LHCN-M2 (cell line): ENCODE data around the gene HMGXB4. TPM values are rescaled to one million over a fixed set of nuclear protein-coding genes. Genes with fewer than 3 reads are reported as not detected.
A peak's percentile ranks its signal among the peaks of the same experiment; 100 is the strongest.
"Not testable (repeated sequence)": the region's sequence is repeated elsewhere in the genome, so short reads cannot be mapped to it uniquely, and the experiment has no call there.

Experiments used
- DNase-seq: peaks from one replicate; pipeline ENCODE4 v3.0.0-alpha.2; 2012; ENCODE audit warnings: low read depth
- polyA plus RNA-seq: library from polyadenylated mRNA; unstranded; fragments of >200 nt; gene quantifications from one replicate; pipeline ENCODE4 v1.2.1, GENCODE V29; 2012; ENCODE audit warnings: missing spikeins
- total RNA-seq: library from RNA; depleted of rRNA; stranded (reverse); fragments of >200 nt; gene quantifications from 2 replicates; pipeline ENCODE4 v1.2.3, GENCODE V29; 2014; rRNA removed

The HMGXB4 gene
- total RNA-seq = 14.1 and 17.8 TPM in 2 replicates
- 10.0 TPM for polyA plus RNA-seq

GRCh38 chr22:35257321-35258190 lies at the start of gene HMGXB4:
Gene HMGXB4 (plus strand): TSS chr22:35257493. CDS start chr22:35262391, 4,898 bp downstream.
- peak; percentile 88 for DNase-seq

DNA sequence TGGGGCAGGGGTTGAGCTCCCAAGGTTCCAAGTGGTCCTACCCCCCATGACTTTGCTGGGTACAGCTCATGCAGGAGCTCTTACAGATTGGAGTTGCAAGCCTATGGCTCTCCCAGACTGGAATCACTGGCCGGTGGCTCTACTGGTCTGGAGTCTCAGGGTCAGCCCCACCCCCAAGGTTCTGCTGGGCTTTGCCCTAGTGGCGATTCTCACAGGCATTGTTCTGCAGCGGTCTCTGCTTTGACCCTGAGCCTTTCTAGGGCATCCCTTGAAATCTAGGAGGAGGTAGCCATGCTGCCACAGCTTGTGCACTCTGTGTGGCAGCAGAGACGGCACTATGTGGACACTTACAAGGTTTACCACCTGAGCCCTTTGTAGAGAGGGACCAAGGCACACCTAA lies 49.3 kb upstream of the HMGXB4 start:
- DNase-seq = no peak

DNA sequence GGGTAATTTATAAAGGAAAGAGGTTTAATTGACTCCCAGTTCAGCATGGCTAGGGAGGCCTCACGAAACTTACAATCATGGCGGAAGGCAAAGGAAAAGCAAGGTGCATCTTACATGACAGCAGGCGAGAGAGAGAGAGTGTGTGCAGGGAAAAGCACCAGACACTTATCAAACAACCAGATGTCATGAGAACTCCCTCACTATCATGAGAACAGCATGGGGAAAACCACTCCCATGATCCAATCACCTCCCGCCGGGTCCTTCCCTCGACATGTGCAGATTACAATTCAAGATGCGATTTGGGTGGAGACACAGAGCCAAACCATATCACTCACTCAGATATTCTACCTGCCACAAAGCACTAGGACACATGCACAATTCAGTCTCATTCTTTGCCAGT lies 48.1 kb upstream of the HMGXB4 start:
- DNase-seq = no peak

DNA sequence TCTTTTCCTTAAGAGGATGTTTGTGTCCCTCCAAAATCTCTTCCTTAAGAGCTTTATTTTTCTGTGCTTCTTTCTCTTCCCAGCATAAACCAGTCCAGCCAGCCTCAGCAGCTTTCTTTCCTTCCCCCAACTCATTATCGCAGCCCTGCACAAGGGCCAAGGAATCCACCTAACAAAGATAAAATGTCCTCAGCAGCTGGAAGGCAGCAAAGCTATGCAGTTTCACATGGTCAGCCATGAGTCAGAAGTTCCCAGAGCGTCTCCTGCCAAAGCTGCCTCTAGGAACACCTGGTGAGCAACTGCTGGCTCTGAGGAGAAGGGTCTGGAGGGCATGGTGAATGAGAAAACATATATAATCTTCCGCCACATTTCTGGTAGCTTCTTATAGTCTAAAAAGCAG lies 45.3 kb upstream of the HMGXB4 start:
- DNase-seq = peak; percentile 88

DNA sequence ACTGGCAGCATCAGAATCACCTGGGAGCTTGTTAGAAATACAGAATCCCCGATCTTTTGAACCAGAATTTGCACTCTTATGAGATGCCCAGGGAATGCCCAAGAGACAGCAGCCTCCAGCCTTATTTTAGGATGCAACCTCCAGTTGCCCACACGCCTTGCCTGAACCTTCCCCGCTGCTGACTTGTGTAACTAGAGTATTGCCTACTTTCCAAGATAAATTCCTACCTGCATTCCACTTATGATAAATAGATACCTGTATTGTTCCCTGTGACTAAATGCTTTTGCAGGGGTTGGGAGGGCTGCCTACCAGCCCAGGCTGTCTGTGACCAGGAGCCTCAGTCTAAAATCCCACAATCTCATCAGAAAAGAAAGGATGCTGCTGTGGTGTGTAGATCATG lies 44.3 kb upstream of the HMGXB4 start:
- no peak for DNase-seq

DNA sequence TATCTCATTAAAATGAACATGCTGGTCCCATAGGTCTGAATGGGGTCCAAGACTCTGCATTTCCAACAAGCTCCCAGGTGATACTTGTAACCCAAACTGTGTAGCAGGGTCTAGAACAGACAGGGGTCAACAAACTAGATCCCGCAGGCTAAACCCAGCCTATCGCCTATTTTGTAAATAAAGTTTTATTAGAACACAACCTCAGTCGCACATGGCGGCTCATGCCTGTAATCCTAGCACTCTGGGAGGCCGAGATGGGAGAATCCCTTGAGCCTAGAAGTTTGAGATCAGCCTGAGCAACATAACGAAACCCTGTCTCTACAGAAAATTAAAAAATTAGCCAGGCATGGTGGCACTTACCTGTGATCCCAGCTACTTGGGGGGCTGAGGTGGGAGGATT lies 42.3 kb upstream of the HMGXB4 start:
- DNase-seq = no peak

DNA sequence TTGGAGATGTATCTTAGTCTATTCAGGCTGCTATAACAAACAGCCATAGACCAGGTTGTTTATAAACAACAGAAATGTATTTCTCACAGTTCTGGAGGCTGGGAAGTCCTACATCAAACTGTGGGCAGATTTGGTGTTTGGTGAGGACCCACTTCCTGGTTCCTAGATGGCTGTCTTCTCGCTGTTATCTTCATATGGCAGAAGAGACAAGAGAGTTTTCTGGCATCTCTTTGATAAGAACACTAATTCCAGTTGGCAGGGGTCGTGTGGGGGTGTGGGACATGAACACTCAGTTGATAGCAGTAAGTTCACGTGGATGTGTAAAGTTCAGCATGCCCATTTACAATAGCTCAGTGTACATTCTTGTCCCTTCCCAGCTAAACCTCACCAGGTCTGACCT lies 41.3 kb upstream of the HMGXB4 start:
- DNase-seq = no peak

DNA sequence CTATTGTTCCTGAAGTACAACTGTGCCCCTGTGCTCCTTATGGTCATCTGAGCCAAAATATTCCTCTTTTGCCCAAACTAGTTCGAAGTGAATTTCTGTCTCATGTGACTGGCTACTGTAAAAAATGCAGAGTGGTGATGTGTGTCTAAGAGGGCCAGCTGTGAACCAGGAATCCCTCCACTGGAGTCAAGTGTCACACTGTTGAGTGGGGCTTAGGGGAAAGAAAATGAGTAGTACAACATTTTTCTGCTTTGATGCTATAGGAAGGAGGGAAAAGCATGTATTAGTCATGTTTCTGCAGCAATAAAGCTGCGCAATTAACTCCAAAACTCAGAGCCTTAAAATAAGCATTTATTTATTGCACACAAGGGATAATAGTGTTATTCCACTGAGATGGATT lies 39.8 kb upstream of the HMGXB4 start:
- peak; percentile 42 for DNase-seq

DNA sequence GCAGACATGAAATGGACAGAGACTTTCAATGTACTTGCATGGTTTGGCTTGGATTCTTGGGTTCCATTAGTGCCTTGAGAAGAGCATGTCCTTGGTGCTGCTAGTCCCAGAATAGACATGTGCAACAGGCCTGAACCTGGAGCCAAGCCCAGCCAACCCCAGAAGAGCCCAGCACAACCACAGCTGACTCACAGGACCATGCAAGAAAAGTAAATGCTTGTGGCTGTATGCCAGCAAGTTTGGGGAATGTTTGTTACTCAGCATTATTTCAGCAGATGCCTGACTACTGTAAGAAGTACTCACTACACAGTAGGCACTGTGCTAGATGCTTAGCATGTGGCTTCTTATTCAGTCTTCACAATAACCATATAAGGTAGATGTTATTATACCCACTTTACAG lies 39.2 kb upstream of the HMGXB4 start:
- peak; percentile 67 for DNase-seq

DNA sequence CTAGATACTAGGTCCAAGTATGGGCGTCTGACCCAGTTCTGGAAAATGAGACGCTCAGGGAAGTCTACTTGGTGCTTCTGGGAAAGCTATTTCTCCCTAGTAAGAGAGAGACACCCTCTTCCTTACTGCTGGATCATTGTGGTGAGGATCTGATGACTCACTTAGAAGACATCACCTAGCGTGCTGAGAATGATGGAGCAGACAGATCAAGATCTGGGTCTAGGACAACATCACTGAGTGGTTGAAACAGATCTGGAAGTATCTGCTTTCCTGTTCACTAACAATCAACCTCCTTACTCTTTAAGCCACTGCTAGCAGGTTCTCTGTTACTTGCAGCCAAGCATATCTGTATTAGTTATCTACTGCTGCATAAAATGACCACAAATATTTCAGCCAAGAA lies 38.3 kb upstream of the HMGXB4 start:
- peak; percentile 92 for DNase-seq

GRCh38 chr22:35220221-35220620 lies 37.1 kb upstream of the HMGXB4 start:
- peak; percentile 51 for DNase-seq

DNA sequence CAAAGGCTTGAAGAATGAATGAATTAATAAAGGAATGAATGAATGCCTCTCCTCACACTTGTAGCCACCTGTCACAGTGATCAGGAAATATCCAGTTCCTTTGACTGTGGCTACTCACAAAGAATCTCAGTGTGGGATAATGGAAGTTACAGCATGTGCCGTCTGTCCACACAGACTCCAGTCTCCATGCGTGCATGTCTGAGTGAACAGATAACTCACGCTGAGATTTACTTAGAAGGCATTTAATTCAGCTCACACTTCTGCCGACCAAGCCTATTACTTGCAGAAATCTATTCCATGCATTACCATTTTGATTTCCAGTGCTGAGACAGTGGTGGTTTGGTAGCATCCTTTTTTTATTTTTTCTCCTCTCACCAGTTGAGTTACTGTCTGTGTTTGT lies 32.3 kb upstream of the HMGXB4 start:
- no peak for DNase-seq

- no peak for DNase-seq
Measured at GRCh38 chr22:35226958-35227647, 30.2 kb upstream of the HMGXB4 start.

GRCh38 chr22:35229865-35230264 lies 27.4 kb upstream of the HMGXB4 start:
- no peak for DNase-seq

DNA sequence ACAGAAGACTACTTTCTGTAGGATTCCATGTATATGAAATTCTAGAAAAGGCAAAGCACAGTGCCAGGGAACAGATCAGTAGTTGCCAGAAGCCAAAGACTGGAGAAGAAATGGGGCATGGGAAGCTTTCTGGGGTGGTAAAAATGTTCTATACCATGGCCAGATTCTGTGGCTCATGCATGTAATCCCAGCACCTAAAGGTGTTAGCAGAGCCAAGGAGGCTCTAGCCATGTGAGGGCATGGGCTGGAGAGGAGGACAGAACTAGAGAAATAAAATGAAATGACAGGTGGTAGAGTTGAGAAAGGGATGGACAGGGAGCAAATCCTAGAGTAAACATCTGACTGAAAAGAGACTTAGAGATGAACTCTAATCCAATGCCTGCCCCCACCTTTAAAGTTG lies 26.9 kb upstream of the HMGXB4 start:
- no peak for DNase-seq

DNA sequence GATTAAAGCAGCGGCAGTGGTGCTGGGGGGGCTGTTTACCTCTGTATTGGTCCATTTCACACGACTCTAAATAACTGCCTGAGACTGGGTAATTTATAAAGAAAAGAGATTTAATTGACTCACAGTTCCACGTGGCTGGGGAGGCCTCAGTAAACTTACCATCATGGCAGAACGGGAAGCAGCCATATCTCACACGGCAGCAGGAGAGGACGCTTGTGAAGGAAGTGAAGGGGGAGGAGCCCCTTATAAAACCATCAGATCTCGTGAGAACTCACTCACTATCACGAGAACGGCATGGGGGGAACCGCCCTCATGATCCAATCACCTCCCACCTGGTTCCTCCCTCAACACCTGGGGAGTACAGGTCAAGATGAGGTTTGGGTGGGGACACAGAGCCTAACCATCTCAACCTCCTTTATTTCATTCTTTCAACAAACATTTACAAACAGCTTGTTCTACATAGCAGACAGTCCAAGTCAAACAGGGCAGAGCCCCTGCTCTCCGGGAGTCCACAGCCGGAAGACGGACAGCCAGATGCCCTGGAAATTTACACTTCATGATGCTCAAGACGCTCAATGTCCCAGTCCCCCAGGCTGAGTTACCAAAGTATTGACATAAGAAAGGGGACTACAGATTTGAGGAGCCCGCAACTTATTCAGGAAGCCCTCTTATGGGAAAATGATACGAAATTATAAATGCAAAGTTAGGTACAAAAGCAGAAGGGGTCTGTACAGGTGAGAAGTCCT lies 26.3 kb upstream of the HMGXB4 start:
- no peak for DNase-seq

GRCh38 chr22:35231585-35232084 lies 25.7 kb upstream of the HMGXB4 start:
- DNase-seq = peak; percentile 60

GRCh38 chr22:35238749-35239148 lies 18.5 kb upstream of the HMGXB4 start:
- not testable (repeated sequence) for DNase-seq

DNA sequence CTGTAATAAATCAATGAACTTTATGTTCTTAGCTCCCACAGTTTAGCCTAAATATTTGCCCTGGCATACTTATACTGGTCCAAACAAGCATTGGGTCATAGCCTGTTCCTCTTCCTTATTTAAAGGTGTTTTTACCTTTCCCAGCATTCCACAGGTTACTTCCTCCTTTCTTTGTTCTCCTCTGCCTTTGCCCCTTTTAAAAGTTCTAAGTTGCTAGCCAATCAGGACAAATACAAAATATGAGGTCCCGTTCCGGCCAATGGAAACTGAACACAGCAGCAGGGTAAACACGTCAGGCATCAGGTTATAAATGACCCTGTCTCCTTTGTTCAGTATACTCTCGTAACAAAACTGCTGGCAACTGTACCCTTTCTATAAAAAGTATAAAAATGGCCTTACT lies 12.8 kb upstream of the HMGXB4 start:
- not testable (repeated sequence) for DNase-seq

DNA sequence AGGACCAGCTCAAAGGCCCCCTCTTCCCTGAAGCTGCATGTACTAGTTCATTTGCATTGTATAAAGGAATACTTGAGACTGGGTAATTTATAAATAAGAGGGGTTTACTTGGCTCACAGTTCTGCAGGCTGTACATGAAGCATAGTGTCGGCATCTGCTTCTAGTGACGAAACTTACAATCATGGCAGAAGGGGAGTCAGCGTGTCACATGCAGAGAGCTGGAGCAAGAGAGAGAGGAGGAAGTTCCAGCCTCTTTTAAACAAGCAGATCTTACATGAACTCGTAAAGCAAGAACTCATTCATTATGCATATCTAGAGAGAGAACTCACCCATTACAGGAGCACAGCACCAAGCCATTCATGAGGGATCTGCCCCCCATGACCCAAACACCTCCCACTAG lies 7.1 kb upstream of the HMGXB4 start:
- DNase-seq = no peak

DNA sequence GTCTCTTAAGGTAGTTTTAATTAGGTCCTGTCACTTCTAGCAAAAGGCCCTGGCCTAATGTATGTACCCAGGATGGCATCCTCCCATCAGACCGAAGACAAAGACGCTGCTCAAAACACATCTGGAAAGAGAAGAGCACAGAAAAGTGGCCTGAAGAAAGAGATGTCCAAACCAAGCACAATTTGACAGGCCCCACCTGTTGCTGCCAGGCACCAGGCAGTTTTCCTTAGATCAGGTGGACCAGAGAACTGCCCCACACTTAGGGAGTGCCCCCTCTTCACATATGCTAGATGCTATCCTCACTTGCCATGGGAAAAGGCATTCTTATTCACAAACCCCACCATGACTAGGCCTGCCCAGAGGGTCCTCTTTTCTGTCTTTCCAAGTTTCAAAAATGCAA lies 3.3 kb upstream of the HMGXB4 start:
- DNase-seq = no peak

DNA sequence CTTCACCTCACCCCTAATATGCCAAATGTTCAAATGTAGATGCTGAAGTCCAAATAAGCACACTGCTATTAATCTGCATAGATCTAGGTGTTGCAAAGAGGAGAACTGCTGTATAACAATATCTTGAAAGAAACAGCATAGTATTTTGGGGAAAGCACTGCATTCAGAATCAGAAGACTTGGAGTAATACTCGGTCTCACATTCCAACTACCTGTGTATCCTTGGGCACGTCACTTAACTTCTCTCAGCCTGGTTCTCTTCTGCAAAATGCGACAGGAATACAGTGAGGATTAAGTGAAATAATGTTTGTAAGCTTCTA lies 332 bp upstream of the HMGXB4 start:
- DNase-seq = no peak
